B cell (primary cell): ENCODE measurements around the gene ALKBH3. TPM values are rescaled to one million over a fixed set of nuclear protein-coding genes. Genes with fewer than 3 reads are reported as not detected.

Experiments
- ATAC-seq: fragments of 200-7000 bp; cut with Tn5 transposase; one replicate; pipeline ENCODE4 v1.10.0; 2021; ENCODE audit warnings: low read depth, mild to moderate bottlenecking, moderate number of reproducible peaks, moderate library complexity
- CTCF ChIA-PET: fragments of 350-600 bp; sonication (Branson Sonifier 250); formaldehyde crosslinking; loops from one replicate; lab custom pipeline; 2021; ENCODE audit warnings: antibody characterized with exemption, inconsistent platforms; lab: Charles Lee
- POLR2A ChIA-PET: fragments of 350-600 bp; sonication (Branson Sonifier 250); formaldehyde crosslinking; loops from one replicate; lab custom pipeline; 2021; ENCODE audit warnings: antibody characterized with exemption; lab: Charles Lee
- DNase-seq: peaks from one replicate; pipeline ENCODE4 v3.0.0; 2013
- H2AFZ ChIP-seq: 2 replicates; pipeline ENCODE4 v1.6.1; 2012; ENCODE audit warnings: mild to moderate bottlenecking, low read depth, low read length; ENCODE audit not compliant: insufficient read depth, poor library complexity, severe bottlenecking
- H3K27ac ChIP-seq, 2 donors: 1 replicate in 1 of 2; 2 replicates in 1 of 2; pipeline ENCODE4 v1.5.1; 2012 to 2013; ENCODE audit warnings: low read length in 2 of 2, mild to moderate bottlenecking in 2 of 2, moderate library complexity in 1 of 2
- H3K27me3 ChIP-seq, 4 experiments: fragments of 200-600 bp in 1 of 4; sonication (generic) in 1 of 4; replicated peaks in 1 of 4; 1 replicate in 2 of 4; 2 replicates in 2 of 4; pipeline versions ENCODE4 v1.6.1 to v1.7.0; 2013 to 2016; ENCODE audit warnings: low read length in 3 of 4, mild to moderate bottlenecking in 2 of 4, mixed read lengths in 1 of 4, moderate library complexity in 1 of 4; ENCODE audit not compliant: insufficient read depth in 4 of 4, control insufficient read depth in 3 of 4; ENCODE audit errors: control extremely low read depth in 1 of 4
- H3K36me3 ChIP-seq, 2 experiments: replicated peaks in 1 of 2; 1 replicate in 1 of 2; 2 replicates in 1 of 2; pipeline versions ENCODE4 v1.6.1 to v1.7.1; 2013; ENCODE audit warnings: low read length in 1 of 2; ENCODE audit not compliant: insufficient read depth in 2 of 2, control insufficient read depth in 1 of 2; ENCODE audit errors: control extremely low read depth in 1 of 2, extremely low read depth in 1 of 2
- H3K4me1 ChIP-seq, 2 donors: fragments of 200-600 bp in 1 of 2; sonication (generic) in 1 of 2; 1 replicate in 1 of 2; 2 replicates in 1 of 2; pipeline versions ENCODE4 v1.5.1 to v1.6.1; 2013 to 2017; ENCODE audit warnings: low read length in 2 of 2; ENCODE audit not compliant: control insufficient read depth in 2 of 2, insufficient read depth in 2 of 2
- H3K4me2 ChIP-seq: replicated peaks from 2 replicates; pipeline ENCODE3; 2012; ENCODE audit warnings: mild to moderate bottlenecking, low read depth, low read length; ENCODE audit not compliant: poor library complexity, severe bottlenecking
- H3K4me3 ChIP-seq, 5 experiments: fragments of 200-600 bp in 1 of 5; sonication (generic) in 1 of 5; 1 replicate in 3 of 5; 2 replicates in 2 of 5; pipeline versions ENCODE4 v1.5.1 to v1.7.0; 2011 to 2016; ENCODE audit warnings: low read length in 4 of 5, mild to moderate bottlenecking in 4 of 5, low read depth in 2 of 5, control low read depth in 1 of 5, moderate library complexity in 1 of 5; ENCODE audit not compliant: insufficient read depth in 1 of 5; ENCODE audit errors: control extremely low read depth in 1 of 5, extremely low read depth in 1 of 5
- H3K79me2 ChIP-seq: fragments of 200-600 bp; sonication (generic); one replicate; pipeline ENCODE4 v1.6.0; 2016; ENCODE audit warnings: low read length; ENCODE audit not compliant: control insufficient read depth, insufficient read depth
- H3K9ac ChIP-seq: fragments of 200-600 bp; sonication (generic); 2 replicates; pipeline ENCODE4 v1.6.1; 2017; ENCODE audit warnings: mild to moderate bottlenecking, low read length, moderate library complexity
- H3K9me3 ChIP-seq, 3 donors: one replicate each; pipeline versions ENCODE4 v1.6.1 to v1.7.1; 2013; ENCODE audit warnings: low read length in 2 of 3; ENCODE audit not compliant: control insufficient read depth in 2 of 3, insufficient read depth in 1 of 3; ENCODE audit errors: control extremely low read depth in 1 of 3
- H4K20me1 ChIP-seq: 2 replicates; pipeline ENCODE4 v1.6.0; 2012; ENCODE audit warnings: mild to moderate bottlenecking, low read length; ENCODE audit not compliant: insufficient read depth, control insufficient read depth, poor library complexity, severe bottlenecking
- H3K27ac Mint-ChIP-seq: one replicate; pipeline ENCODE4 v1.8.0; 2021; ENCODE audit warnings: mixed read lengths
- H3K27me3 Mint-ChIP-seq: one replicate; pipeline ENCODE4 v1.8.0; 2021; ENCODE audit warnings: mixed read lengths
- H3K4me1 Mint-ChIP-seq: one replicate; pipeline ENCODE4 v1.8.0; 2021; ENCODE audit warnings: mixed read lengths
- H3K4me3 Mint-ChIP-seq: one replicate; pipeline ENCODE4 v1.8.0; 2021; ENCODE audit warnings: mixed read lengths
- H3K9me3 Mint-ChIP-seq: one replicate; pipeline ENCODE4 v1.8.0; 2022; ENCODE audit warnings: mixed read lengths; ENCODE audit not compliant: insufficient read depth
- EZH2 ChIP-seq: IDR thresholded peaks from 2 replicates; pipeline ENCODE4 v1.6.1; 2012; ENCODE audit warnings: borderline replicate concordance, low read depth, mild to moderate bottlenecking, moderate library complexity, low read length; ENCODE audit not compliant: insufficient read depth, poor library complexity, severe bottlenecking
- WGBS: methylation state at CpG from one replicate; pipeline ENCODE4 v1.1.5; 2013; ENCODE audit warnings: missing lambda C conversion rate; ENCODE audit not compliant: insufficient coverage; 5-methylcytosine and 5-hydroxymethylcytosine counted together
- intact Hi-C: fragments of 100-400 bp; cut with micrococcal nuclease; formaldehyde crosslinking; loops from one replicate; pipeline ENCODE4 v1.10.0; 2022
- polyA plus RNA-seq: library from polyadenylated mRNA; depleted of rRNA; stranded (reverse); fragments of >200 nt; gene quantifications from 2 replicates; pipeline ENCODE4 v1.2.3, GENCODE V29; 2012
- total RNA-seq, 2 donors: library from RNA; stranded (reverse); fragments of 120-200 nt in 1 of 2; gene quantifications; 1 replicate in 1 of 2; 2 replicates in 1 of 2; pipeline versions ENCODE4 v1.2.3 to v1.2.4, GENCODE V29; 2013 to 2022
- TF ChIP-seq, protein P1 (sequence below): fragments of 200-600 bp; IDR thresholded peaks from one replicate; pipeline ENCODE4 v1.8.0; 2022; ENCODE audit warnings: antibody characterized with exemption, mild to moderate bottlenecking

ALKBH3 gene
- total and polyA plus RNA-seq, 2 donors (not counting 1 experiment from before 2014, with no cell fraction given): 22.3 to 26.7 TPM

DNA sequence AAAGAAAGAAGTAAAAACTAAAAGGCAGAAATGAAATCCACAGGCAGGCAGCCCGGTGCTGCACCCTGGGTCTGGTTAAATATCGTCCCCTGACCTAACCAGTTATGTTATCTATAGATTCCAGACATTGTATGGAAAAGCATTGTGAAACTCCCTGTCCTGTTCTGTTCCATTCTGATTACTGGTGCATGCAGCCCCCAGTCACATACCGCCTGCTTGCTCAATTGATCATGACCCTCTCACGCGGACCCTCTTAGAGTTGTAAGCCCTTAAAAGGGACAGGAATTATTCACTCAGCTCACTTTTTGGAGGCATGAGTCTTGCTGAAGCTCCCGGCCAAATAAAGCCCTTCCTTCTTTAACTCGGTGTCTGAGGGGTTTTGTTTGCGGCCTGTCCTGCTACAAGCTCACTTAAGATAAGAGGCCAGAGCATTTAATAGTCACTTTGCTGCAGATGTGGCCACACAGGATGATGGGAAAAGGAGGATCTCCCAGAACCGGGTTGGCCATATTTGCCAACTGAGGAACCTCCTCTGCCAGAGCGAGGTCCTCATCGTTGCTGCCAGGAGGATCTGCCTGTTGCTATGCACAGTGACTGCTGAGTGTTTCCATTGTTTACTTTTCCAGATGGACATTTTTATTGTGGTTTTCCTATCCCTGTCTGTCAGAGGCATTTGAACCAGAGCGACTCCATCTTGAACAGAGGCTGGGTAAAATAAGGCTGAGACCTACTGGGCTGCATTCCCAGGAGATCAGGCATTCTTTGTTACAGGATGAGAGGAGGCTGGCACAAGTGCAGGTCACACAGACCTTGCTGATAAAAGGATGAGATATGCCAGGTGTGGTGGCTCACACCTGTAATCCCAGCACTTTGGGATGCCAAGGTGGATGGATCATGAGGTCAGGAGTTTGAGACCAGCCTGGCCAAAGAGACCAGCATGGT, 72.0 kb downstream of the ALKBH3 start:
- Histone ChIP-seq H4K20me1 (no peaks in the 10 kb centered on the region), H3K4me2 (no peak overlapping the region), H3K27me3 (peaks cover 0 to 11% (median 4%) of the 10 kb centered on the region in 4 experiments), H2AFZ (no peak overlapping the region), H3K36me3 (no peaks in the 10 kb centered on the region), H3K4me3 (no peak overlapping the region), H3K9ac (no peak overlapping the region), H3K79me2 (no peaks in the 10 kb centered on the region), H3K4me1 (no peaks in the 10 kb centered on the region), H3K9me3 (no peaks in the 10 kb centered on the region), H3K27ac (no peak overlapping the region)
- no peak for TF ChIP-seq EZH2
- ATAC-seq: no peak
- CTCF ChIA-PET: no interaction called here
- POLR2A ChIA-PET: no interaction called here
- H3K27me3 Mint-ChIP-seq: peaks cover 46% of the 10 kb centered on the region
- WGBS: 95% methylated on average over 9 of the region's 12 CpGs
- H3K27ac Mint-ChIP-seq: no peak overlapping the region
- intact Hi-C loops: no loop called here
- H3K9me3 Mint-ChIP-seq: no peaks in the 10 kb centered on the region
- H3K4me3 Mint-ChIP-seq: no peak overlapping the region
- H3K4me1 Mint-ChIP-seq: no peaks in the 10 kb centered on the region
- no peak for DNase-seq

DNA sequence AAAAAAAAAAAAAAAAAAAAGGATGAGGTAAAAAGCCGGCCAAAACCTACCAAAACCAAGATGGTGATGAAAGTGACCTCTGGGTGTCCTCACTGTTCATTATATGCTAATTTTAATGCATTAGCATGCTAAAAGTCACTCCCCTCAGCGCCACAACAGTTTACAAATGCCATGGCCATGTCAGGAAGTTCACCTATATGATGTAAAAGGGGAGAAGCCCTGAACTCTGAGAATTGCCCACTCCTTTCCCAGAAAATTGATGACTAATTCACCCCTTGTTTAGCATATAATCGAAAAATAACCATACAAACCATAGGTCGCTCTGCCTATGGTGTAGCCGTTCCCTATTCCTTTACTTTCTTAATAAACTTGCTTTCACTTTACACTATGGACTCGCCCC, 72.9 kb downstream of the ALKBH3 start:
- ChIA-PET POLR2A (no interaction called here), CTCF (no interaction called here)
- WGBS: 87% methylated on average over 4 of the region's 6 CpGs
- ATAC-seq (no peak), DNase-seq (no peak)
- Histone ChIP-seq H3K9me3 (no peaks in the 10 kb centered on the region), H2AFZ (no peak overlapping the region), H3K36me3 (no peaks in the 10 kb centered on the region), H3K4me2 (no peak overlapping the region), H3K9ac (no peak overlapping the region), H3K4me1 (no peaks in the 10 kb centered on the region), H4K20me1 (no peaks in the 10 kb centered on the region), H3K27me3 (peaks cover 0 to 11% (median 4%) of the 10 kb centered on the region in 4 experiments), H3K79me2 (no peaks in the 10 kb centered on the region), H3K4me3 (no peak overlapping the region), H3K27ac (no peak overlapping the region)
- TF ChIP-seq, protein P1, sequence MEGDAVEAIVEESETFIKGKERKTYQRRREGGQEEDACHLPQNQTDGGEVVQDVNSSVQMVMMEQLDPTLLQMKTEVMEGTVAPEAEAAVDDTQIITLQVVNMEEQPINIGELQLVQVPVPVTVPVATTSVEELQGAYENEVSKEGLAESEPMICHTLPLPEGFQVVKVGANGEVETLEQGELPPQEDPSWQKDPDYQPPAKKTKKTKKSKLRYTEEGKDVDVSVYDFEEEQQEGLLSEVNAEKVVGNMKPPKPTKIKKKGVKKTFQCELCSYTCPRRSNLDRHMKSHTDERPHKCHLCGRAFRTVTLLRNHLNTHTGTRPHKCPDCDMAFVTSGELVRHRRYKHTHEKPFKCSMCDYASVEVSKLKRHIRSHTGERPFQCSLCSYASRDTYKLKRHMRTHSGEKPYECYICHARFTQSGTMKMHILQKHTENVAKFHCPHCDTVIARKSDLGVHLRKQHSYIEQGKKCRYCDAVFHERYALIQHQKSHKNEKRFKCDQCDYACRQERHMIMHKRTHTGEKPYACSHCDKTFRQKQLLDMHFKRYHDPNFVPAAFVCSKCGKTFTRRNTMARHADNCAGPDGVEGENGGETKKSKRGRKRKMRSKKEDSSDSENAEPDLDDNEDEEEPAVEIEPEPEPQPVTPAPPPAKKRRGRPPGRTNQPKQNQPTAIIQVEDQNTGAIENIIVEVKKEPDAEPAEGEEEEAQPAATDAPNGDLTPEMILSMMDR: no peak
- TF ChIP-seq EZH2: no peak
- H3K4me1 Mint-ChIP-seq: no peaks in the 10 kb centered on the region
- intact Hi-C loops: no loop called here
- peaks cover 50% of the 10 kb centered on the region for H3K27me3 Mint-ChIP-seq
- H3K9me3 Mint-ChIP-seq: no peaks in the 10 kb centered on the region
- H3K4me3 Mint-ChIP-seq: no peak overlapping the region
- no peak overlapping the region for H3K27ac Mint-ChIP-seq
